ENCODE data around the gene LCT. TPM values are rescaled to one million over a fixed set of nuclear protein-coding genes. Genes with fewer than 3 reads are reported as not detected.

The LCT gene
- total RNA-seq, 1 experiment from 2014 or later: 0.04 TPM

DNA sequence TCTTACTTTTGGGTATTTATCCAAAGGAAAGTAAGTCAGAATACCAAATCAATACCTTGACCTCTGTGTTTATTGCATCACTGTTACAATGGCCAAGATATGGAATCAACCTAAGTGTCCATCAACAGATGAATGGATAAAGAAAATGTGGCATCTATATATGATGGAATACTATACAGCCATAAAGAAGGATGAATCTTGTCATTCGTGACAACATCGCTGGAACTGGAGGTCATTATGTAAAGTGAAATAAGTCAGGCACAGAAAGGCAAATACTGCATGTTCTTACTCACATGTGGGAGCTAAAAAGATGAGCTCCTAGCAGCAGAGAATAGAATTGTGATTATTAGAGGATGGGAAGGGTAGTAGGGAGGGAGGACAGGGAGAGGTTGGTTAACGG, 34.6 kb downstream of the LCT start:
- H4K8ac ChIP-seq (replicated peaks; ENCODE audit: insufficient read length, low read depth, low read length): no peak overlapping the region
- H3K79me2 ChIP-seq (ENCODE audit: insufficient read depth, low read length): no peaks in the 10 kb centered on the region
- H4K91ac ChIP-seq (ENCODE audit: insufficient read length, low read depth, low read length): no peak overlapping the region
- no peak overlapping the region for H3T11ph ChIP-seq (ENCODE audit: low read length)
- no peak overlapping the region for H2AFZ ChIP-seq (ENCODE audit: low read length)
- Mint-ChIP-seq H3K27ac (no peak overlapping the region), H3K36me3 (ENCODE audit: insufficient read depth in 1 of 3, low read depth in 3 of 3) (peaks cover 0 to 19% (median 17%) of the 10 kb centered on the region in 3 experiments; a peak in 6 of 7 replicates), H3K27me3 (ENCODE audit: low read depth) (peaks cover 2% of the 10 kb centered on the region), H3K9me3 (peaks cover 25 to 27% of the 10 kb centered on the region in 2 experiments), H3K4me1 (peaks cover 6 to 7% of the 10 kb centered on the region in 2 experiments; a peak in 3 of 4 replicates), H3K4me3 (no peak overlapping the region)
- no peak overlapping the region for H2BK5ac ChIP-seq (ENCODE audit: insufficient read length, low read length)
- H3K18ac ChIP-seq (ENCODE audit: insufficient read length, low read depth, low read length): no peak overlapping the region
- H4K5ac ChIP-seq (ENCODE audit: insufficient read length, low read depth, low read length): no peak overlapping the region
- H3K56ac ChIP-seq (ENCODE audit: insufficient read length, low read depth, low read length): no peak overlapping the region
- no peaks in the 10 kb centered on the region for H4K20me1 ChIP-seq (ENCODE audit: control insufficient read depth, insufficient read depth, insufficient read length)
- no peak overlapping the region for H2BK20ac ChIP-seq (ENCODE audit: low read depth, low read length, poor library complexity, severe bottlenecking)
- H2AK5ac ChIP-seq (ENCODE audit: insufficient read length, low read length): no peak overlapping the region
- H3K27me3 ChIP-seq (ENCODE audit: insufficient read depth, low read length): no peaks in the 10 kb centered on the region
- H2BK12ac ChIP-seq (ENCODE audit: insufficient read length, low read depth, low read length): no peak overlapping the region
- no peak overlapping the region for H3K23ac ChIP-seq (ENCODE audit: insufficient read length, low read depth, low read length)
- H3K27ac ChIP-seq (ENCODE audit: insufficient read length, low read depth, low read length): no peak overlapping the region
- H3K9ac ChIP-seq (ENCODE audit: extremely low read depth, insufficient read length, low read length): no peak overlapping the region
- WGBS (ENCODE audit: extremely low coverage, insufficient read length, low lambda C conversion rate): no CpG with 5 or more reads among the region's 3 CpGs
- H2BK120ac ChIP-seq (ENCODE audit: low read depth, low read length, poor library complexity, severe bottlenecking): no peak overlapping the region
- TF ChIP-seq, protein P1, sequence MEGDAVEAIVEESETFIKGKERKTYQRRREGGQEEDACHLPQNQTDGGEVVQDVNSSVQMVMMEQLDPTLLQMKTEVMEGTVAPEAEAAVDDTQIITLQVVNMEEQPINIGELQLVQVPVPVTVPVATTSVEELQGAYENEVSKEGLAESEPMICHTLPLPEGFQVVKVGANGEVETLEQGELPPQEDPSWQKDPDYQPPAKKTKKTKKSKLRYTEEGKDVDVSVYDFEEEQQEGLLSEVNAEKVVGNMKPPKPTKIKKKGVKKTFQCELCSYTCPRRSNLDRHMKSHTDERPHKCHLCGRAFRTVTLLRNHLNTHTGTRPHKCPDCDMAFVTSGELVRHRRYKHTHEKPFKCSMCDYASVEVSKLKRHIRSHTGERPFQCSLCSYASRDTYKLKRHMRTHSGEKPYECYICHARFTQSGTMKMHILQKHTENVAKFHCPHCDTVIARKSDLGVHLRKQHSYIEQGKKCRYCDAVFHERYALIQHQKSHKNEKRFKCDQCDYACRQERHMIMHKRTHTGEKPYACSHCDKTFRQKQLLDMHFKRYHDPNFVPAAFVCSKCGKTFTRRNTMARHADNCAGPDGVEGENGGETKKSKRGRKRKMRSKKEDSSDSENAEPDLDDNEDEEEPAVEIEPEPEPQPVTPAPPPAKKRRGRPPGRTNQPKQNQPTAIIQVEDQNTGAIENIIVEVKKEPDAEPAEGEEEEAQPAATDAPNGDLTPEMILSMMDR (conservative IDR thresholded peaks at IDR 0.05): no peak
- H3K9me3 ChIP-seq (ENCODE audit: control insufficient read depth, low read depth, low read length): no peaks in the 10 kb centered on the region
- H3K23me2 ChIP-seq (ENCODE audit: insufficient read length, low read depth, low read length, poor library complexity, severe bottlenecking): no peaks in the 10 kb centered on the region
- H3K4me2 ChIP-seq (ENCODE audit: insufficient read depth, insufficient read length, low read length): no peak overlapping the region
- H3K14ac ChIP-seq (ENCODE audit: insufficient read depth, low read length): no peak overlapping the region
- no peaks in the 10 kb centered on the region for H3K4me1 ChIP-seq (ENCODE audit: insufficient read depth, low read length)
- no peak overlapping the region for H2BK15ac ChIP-seq (ENCODE audit: low read depth, low read length)
- no peak for DNase-seq
- H3K79me1 ChIP-seq (ENCODE audit: insufficient read depth, low read depth, low read length, poor library complexity, severe bottlenecking): no peaks in the 10 kb centered on the region
- H3K4ac ChIP-seq (ENCODE audit: low read depth, low read length): no peak overlapping the region

Measured in H9 (cell line).